LNCaP clone FGC (cell line): ENCODE results near the gene PIERCE2.
"Not testable (repeated sequence)": the region's sequence is repeated elsewhere in the genome, so short reads cannot be mapped to it uniquely, and the experiment has no call there.

Experiments used
- DNase-seq: peaks from one replicate; pipeline ENCODE4 v3.0.0-alpha.2; 2011; ENCODE audit warnings: low read depth
- H3K4me3 ChIP-seq: 2 replicates; pipeline ENCODE4 v1.5.1; 2011; ENCODE audit warnings: mild to moderate bottlenecking, low read depth, low read length, control low read depth
- TF ChIP-seq, protein P1 (sequence below): IDR thresholded peaks from 2 replicates; pipeline ENCODE4 v1.5.1; 2012; ENCODE audit warnings: mild to moderate bottlenecking; ENCODE audit not compliant: control insufficient read depth, insufficient read depth; ENCODE audit errors: extremely low read depth

PIERCE2 gene

GRCh38 chr15:55401786-55402246 lies 6.5 kb upstream of the PIERCE2 start:
- DNase-seq, result no peak
- H3K4me3 ChIP-seq, result no peak overlapping the region
- TF ChIP-seq, protein P1, sequence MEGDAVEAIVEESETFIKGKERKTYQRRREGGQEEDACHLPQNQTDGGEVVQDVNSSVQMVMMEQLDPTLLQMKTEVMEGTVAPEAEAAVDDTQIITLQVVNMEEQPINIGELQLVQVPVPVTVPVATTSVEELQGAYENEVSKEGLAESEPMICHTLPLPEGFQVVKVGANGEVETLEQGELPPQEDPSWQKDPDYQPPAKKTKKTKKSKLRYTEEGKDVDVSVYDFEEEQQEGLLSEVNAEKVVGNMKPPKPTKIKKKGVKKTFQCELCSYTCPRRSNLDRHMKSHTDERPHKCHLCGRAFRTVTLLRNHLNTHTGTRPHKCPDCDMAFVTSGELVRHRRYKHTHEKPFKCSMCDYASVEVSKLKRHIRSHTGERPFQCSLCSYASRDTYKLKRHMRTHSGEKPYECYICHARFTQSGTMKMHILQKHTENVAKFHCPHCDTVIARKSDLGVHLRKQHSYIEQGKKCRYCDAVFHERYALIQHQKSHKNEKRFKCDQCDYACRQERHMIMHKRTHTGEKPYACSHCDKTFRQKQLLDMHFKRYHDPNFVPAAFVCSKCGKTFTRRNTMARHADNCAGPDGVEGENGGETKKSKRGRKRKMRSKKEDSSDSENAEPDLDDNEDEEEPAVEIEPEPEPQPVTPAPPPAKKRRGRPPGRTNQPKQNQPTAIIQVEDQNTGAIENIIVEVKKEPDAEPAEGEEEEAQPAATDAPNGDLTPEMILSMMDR, result no peak

- TF ChIP-seq, protein P1, result no peak
- no peak for DNase-seq
- no peak overlapping the region for H3K4me3 ChIP-seq
Measured at GRCh38 chr15:55402707-55403106, 5.6 kb upstream of the PIERCE2 start.

DNA sequence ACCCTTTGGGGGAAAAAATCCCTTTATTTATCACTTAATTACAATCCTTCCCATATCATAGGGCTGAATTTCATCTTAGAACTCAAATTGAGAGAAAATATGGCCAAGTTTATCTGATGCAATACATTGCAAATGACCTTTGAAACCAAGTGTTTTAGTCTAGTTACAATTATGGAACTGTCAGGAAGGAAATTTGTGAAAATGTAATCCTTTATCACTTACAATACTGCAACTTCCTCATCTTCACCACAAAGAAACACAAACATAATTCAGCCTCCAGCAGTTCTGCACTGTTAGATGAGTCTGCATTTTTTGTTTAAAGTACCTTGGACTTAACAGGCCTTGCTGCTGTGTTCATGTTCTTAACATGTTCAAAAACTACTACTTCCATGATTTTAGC lies 4.8 kb upstream of the PIERCE2 start:
- no peak overlapping the region for H3K4me3 ChIP-seq
- DNase-seq, result no peak
- TF ChIP-seq, protein P1, result no peak

DNA sequence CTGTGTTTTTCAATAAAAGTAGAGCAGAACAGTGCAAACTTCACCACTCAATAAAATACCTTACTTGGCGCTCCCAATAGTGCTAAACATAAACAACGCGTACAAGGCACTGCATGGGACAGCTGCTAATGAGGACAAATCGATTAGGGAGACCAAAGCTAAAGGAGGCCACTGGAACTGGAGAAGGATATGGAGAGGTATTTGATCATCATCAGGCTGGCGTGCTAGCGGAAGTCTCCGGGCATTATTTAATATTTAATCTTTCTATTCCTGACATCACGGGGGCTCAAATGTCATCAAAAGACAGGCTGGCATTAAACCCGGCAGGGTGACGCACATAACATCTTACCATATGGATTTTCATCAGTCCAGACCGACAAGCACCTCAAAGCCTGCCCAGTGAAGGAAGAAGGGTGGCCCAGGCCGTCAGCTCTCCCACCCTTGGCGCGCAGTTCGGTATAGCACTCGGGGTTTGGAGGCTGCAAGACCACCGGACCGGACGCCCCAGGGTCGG lies 740 bp upstream of the PIERCE2 start:
- no peak for DNase-seq
- H3K4me3 ChIP-seq, result peak overlapping the region; percentile 95
- TF ChIP-seq, protein P1, result no peak

DNA sequence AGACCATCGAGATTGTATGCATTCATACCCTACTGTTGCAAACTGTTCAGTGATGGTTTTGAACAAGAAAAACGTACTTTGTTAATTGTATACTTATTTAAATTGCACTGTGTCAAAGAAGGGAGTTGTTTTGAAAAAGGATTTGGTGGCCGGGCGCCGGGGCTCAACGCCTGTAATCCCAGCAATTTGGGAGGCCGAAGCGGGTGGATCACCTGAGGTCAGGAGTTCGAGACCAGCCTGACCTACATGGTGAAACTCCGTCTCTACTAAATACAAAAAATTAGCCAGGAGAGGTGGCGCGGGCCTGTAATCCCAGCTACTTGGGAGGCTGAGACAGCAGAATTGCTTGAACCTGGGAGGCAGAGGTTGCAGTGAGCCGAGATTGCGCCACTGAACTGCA lies 681 bp downstream of the PIERCE2 start:
- not testable (repeated sequence) for DNase-seq
- peak overlapping the region; percentile 95 for H3K4me3 ChIP-seq

GRCh38 chr15:55417678-55418077 lies 9.4 kb downstream of the PIERCE2 start:
- not testable (repeated sequence) for DNase-seq, H3K4me3 ChIP-seq

DNA sequence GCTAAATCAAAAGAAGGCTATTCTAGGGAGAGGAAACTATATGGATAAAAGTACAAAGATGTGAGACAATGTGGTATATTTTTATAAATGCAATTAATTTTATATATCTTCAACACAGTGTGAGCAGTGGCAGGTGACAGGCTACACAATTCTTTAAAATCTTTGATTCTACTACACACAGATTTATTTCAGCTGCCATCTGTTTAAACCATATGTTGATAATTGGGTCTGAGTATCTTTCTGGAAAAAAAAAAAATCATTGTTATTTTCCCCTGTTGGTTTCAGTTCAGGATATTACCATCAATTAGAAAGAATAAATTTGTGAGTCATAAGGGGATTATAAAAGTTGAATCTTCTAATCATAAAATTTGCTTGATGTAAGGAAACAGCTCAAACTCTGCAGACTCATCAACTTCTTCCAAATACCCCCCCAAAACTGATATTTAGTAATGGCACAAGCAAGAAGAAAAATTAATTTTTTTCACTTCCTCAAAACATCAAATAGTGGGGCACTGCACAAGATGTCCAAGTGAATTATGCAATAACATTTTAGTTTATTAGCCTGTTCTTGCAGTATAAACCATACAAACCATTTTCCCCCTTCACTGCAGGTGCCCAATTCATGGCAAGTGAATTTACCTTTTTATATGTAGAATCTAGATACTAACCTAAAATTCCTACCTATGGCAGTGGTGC lies 12.0 kb downstream of the PIERCE2 start:
- TF ChIP-seq, protein P1, result no peak
- no peak for DNase-seq
- H3K4me3 ChIP-seq, result no peak overlapping the region

- H3K4me3 ChIP-seq, result no peak overlapping the region
- TF ChIP-seq, protein P1, result no peak
Measured at GRCh38 chr15:55422089-55422488, 13.8 kb downstream of the PIERCE2 start.

More at GRCh38 chr15:55422089-55422488, 13.8 kb downstream of the PIERCE2 start:
- DNase-seq, result no peak
